ENCODE results near the gene SLC49A3. TPM values are rescaled to one million over a fixed set of nuclear protein-coding genes. Genes with fewer than 3 reads are reported as not detected.

SLC49A3 gene
- total and polyA plus RNA-seq, 2 of the 4 experiments (the other 2 are of a cell fraction) = under 0.01 to 0.32 TPM

- Histone ChIP-seq H2BK5ac (ENCODE audit: low read depth, low read length, poor library complexity, severe bottlenecking) (no peak overlapping the region), H2BK20ac (ENCODE audit: low read depth, low read length) (no peak overlapping the region), H3K27ac (ENCODE audit: insufficient read depth, low read length) (no peak overlapping the region), H3K56ac (ENCODE audit: extremely low read depth, insufficient read depth, low read length) (no peak overlapping the region), H3K36me3 (ENCODE audit: control insufficient read depth, insufficient read depth, low read length) (peaks cover 22% of the 10 kb centered on the region), H2AFZ (replicated peaks; ENCODE audit: low read length, poor library complexity) (no peak overlapping the region), H2BK120ac (ENCODE audit: low read depth, low read length) (no peak overlapping the region), H3K9ac (ENCODE audit: low read depth, low read length) (no peak overlapping the region), H3K4me1 (ENCODE audit: control insufficient read depth, insufficient read depth, low read length) (peaks cover 12% of the 10 kb centered on the region), H3K9me3 (ENCODE audit: control insufficient read depth, insufficient read depth, low read length) (no peaks in the 10 kb centered on the region), H2AK5ac (ENCODE audit: low read depth, low read length) (no peak overlapping the region), H4K8ac (ENCODE audit: low read depth in 2 of 2, low read length in 2 of 2) (no peak overlapping the region), H3K4ac (ENCODE audit: low read depth, low read length) (no peak overlapping the region), H3K9me1 (ENCODE audit: insufficient read depth, low read length) (peaks cover 4% of the 10 kb centered on the region; the same call in 1 of the 2 replicates), H3K14ac (replicated peaks; ENCODE audit: low read depth, low read length) (no peak overlapping the region), H2BK15ac (ENCODE audit: low read depth, low read length) (no peak overlapping the region), H4K91ac (ENCODE audit: insufficient read depth, low read depth, low read length) (no peak overlapping the region), H3K4me2 (ENCODE audit: low read depth, low read length) (no peak overlapping the region), H4K5ac (ENCODE audit: low read depth, low read length) (no peak overlapping the region), H3K4me3 (ENCODE audit: insufficient read depth, low read depth, low read length) (no peak overlapping the region), H3K79me1 (ENCODE audit: low read depth in 1 of 2, low read length in 2 of 2) (peaks cover 7 to 51% of the 10 kb centered on the region in 2 experiments), H2AK9ac (replicated peaks; ENCODE audit: low read depth, low read length, poor library complexity) (peak overlapping the region; percentile 1), H3K27me3 (ENCODE audit: control insufficient read depth, insufficient read depth, low read length) (no peaks in the 10 kb centered on the region), H4K20me1 (ENCODE audit: insufficient read depth, low read length) (peaks cover 82% of the 10 kb centered on the region), H3K23ac (ENCODE audit: low read depth, low read length) (no peak overlapping the region), H3K18ac (ENCODE audit: low read depth, low read length) (no peak overlapping the region)
- peak; percentile 15 for ATAC-seq (ENCODE audit: low read depth)
- intact Hi-C loops (cut with micrococcal nuclease) (no loop called here), dilution Hi-C loops (cut with HindIII; ENCODE audit: low sequenced_read_pairs, unreplicated experiment) (no loop called here), in situ Hi-C loops (cut with MboI; ENCODE audit: low sequenced_read_pairs) (no loop called here)
- POLR2A ChIA-PET (ENCODE audit: unreplicated experiment) = no interaction called here
- DNase-seq = no peak
- CTCF ChIA-PET = no interaction called here
- WGBS, 2 experiments (ENCODE audit: extremely low coverage in 2 of 2, insufficient read length in 1 of 2) = 87% methylated on average over 12 of the region's 31 CpGs; no CpG with 5 or more reads in 1 of the 2 experiments
- BruUV-seq (replicated peaks) = no TSS peak
- TF ChIP-seq POLR2A (IDR thresholded peaks at IDR 0.05; ENCODE audit: low read depth, low read length) (no peak), MAZ (IDR thresholded peaks at IDR 0.05; ENCODE audit: borderline replicate concordance, low read depth, low read length) (no peak), RCOR1 (IDR thresholded peaks at IDR 0.05; ENCODE audit: insufficient replicate concordance, low read length) (no peak), SMC3 (IDR thresholded peaks at IDR 0.05; ENCODE audit: low read depth, low read length) (no peak), RAD21 (IDR thresholded peaks at IDR 0.05; ENCODE audit: low read length) (no peak), CTCF (conservative IDR thresholded peaks at IDR 0.05; ENCODE audit: low read depth, low read length) (no peak), ELK1 (IDR thresholded peaks at IDR 0.05; ENCODE audit: borderline replicate concordance, low read depth, low read length) (no peak), FOS (IDR thresholded peaks at IDR 0.05; ENCODE audit: low read depth, low read length) (no peak), NFE2L2 (IDR thresholded peaks at IDR 0.05; ENCODE audit: low read depth, low read length) (no peak), BHLHE40 (IDR thresholded peaks at IDR 0.05; ENCODE audit: low read depth, low read length) (no peak), RFX5 (IDR thresholded peaks at IDR 0.05; ENCODE audit: low read depth, low read length) (no peak), CEBPB (IDR thresholded peaks at IDR 0.05; ENCODE audit: low read depth, low read length) (no peak), MXI1 (IDR thresholded peaks at IDR 0.05; ENCODE audit: borderline replicate concordance, low read depth, low read length) (no peak), USF2 (IDR thresholded peaks at IDR 0.05; ENCODE audit: low read depth, low read length) (no peak), MAFK (IDR thresholded peaks at IDR 0.05; ENCODE audit: low read depth, low read length) (no peak)
Measured at GRCh38 chr4:721261-722168, 32.6 kb upstream of the SLC49A3 start.
